Measurements from ENCODE around the gene ARID5B.

DNA sequence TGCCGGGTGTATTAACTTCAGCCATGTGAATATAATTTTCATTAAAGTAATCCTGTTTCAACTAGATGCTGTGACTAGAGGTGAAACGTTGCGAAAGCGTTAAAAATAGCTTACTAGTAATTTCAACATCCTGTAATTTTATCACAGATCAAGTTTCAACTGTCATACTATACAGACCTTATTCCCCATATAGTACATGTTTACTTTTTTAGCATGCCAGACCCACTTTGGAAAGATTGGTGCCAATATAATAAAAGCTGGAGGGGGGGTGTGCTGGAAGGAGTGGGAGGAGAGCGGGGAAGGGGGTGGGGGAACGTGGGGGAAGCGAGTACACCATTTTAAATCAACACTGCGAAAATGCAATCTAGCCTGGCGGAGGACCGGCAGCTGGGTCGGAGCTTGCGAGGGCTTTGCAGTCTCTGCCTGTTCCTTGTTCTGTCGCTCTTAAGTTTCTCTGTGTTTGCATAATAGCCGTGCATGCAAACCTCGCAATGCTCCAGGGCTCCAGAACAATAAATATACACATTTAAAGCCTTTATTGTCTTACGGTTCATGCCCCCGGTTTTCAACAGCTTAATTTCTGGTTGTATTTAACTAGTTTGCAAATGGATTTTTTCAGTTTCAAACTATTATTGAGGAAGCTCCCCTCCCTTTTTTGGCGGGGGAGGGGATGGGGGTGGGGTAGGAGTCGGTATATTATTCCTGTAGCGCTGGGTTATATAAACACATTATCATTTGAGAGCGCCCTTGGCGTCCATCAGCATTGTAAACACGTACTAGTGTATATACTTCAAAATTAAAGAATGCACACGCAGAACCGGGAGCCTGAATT lies 1.3 kb upstream of the ARID5B start:
- TF ChIP-seq REST (IDR thresholded peaks at IDR 0.05; ENCODE audit: insufficient read depth in 1 of 2, low read depth in 2 of 2, low read length in 2 of 2), result no peak
- TF ChIP-seq POLR2AphosphoS5 (IDR thresholded peaks at IDR 0.05; ENCODE audit: low read depth, low read length), result 0 out of 2 replicates have a peak, but pooled peaks have one; percentile 31
- TF ChIP-seq FOXP2 (optimal IDR thresholded peaks at IDR 0.05; ENCODE audit: borderline replicate concordance, extremely low read depth, extremely low read length, insufficient read depth), result peak; percentile 31
- no peak for TF ChIP-seq TAF1 (IDR thresholded peaks at IDR 0.05; ENCODE audit: borderline replicate concordance, insufficient read depth, low read length)
- no peak for TF ChIP-seq SIN3A (IDR thresholded peaks at IDR 0.05; ENCODE audit: borderline replicate concordance, insufficient read depth, low read length)

Measured in PFSK-1 (cell line).